Endothelial cell of umbilical vein (primary cell): ENCODE results near the gene TMEM250. TPM values are rescaled to one million over a fixed set of nuclear protein-coding genes. Genes with fewer than 3 reads are reported as not detected.

Source experiments
- BruUV-seq: library from RNA; stranded (reverse); fragments of 400-500 nt; replicated peaks from 2 replicates; lab custom pipeline; 2021; lab: Mats Ljungman, UMichigan
- CTCF ChIA-PET: fragments of 300-600, 350-600 bp; sonication (Branson Sonifier 250); formaldehyde crosslinking; loops from one replicate; lab custom pipeline; 2021; ENCODE audit warnings: antibody characterized with exemption, inconsistent platforms; lab: Charles Lee
- POLR2A ChIA-PET: fragments of 300-600, 350-600 bp; sonication (Branson Sonifier 250); formaldehyde crosslinking; loops from one replicate; lab custom pipeline; 2021; ENCODE audit warnings: antibody characterized with exemption, inconsistent platforms; lab: Charles Lee
- DNase-seq: peaks from one replicate; pipeline ENCODE4 v3.0.0-alpha.2; 2011; ENCODE audit warnings: low read depth, low spot score
- FAIRE-seq: peaks from 2 replicates; lab custom pipeline; 2011; peaks lifted over from hg19 to GRCh38; lab: Jason Lieb, UNC
- H2AFZ ChIP-seq: 2 replicates; pipeline ENCODE4 v1.6.0; 2012; ENCODE audit warnings: low read depth, low read length, control low read depth, inconsistent platforms
- H3K27ac ChIP-seq: 2 replicates; pipeline ENCODE4 v1.5.1; 2011; ENCODE audit warnings: low read depth, mild to moderate bottlenecking, control low read depth, low read length, moderate library complexity; ENCODE audit not compliant: insufficient read depth
- H3K27me3 ChIP-seq, 2 experiments: 2 replicates each; pipeline versions ENCODE4 v1.6.0 to v1.6.1; 2011; ENCODE audit warnings: low read length in 2 of 2, mixed read lengths in 1 of 2; ENCODE audit not compliant: control insufficient read depth in 2 of 2, insufficient read depth in 2 of 2
- H3K36me3 ChIP-seq, 2 experiments: 2 replicates in 1 of 2; 3 replicates in 1 of 2; pipeline ENCODE4 v1.5.1; 2011; ENCODE audit warnings: low read length in 2 of 2, mild to moderate bottlenecking in 1 of 2, moderate library complexity in 1 of 2; ENCODE audit not compliant: control insufficient read depth in 2 of 2, insufficient read depth in 2 of 2; ENCODE audit errors: extremely low read depth in 1 of 2
- H3K4me1 ChIP-seq: 3 replicates; pipeline ENCODE4 v1.5.1; 2011; ENCODE audit warnings: mild to moderate bottlenecking, low read length; ENCODE audit not compliant: control insufficient read depth, insufficient read depth; ENCODE audit errors: extremely low read depth
- H3K4me2 ChIP-seq: 2 replicates; pipeline ENCODE4 v1.6.1; 2011; ENCODE audit warnings: low read length, control low read depth, mixed read lengths; ENCODE audit not compliant: insufficient read depth
- H3K4me3 ChIP-seq, 3 experiments: fragments of 200-600 bp in 1 of 3; sonication (generic), shearing (Covaris generic) in 1 of 3; replicated peaks in 1 of 3; 2 replicates each; pipeline ENCODE4 v1.5.1; 2011 to 2016; ENCODE audit warnings: control low read depth in 3 of 3, low read length in 3 of 3, mild to moderate bottlenecking in 2 of 3, inconsistent platforms in 1 of 3, low read depth in 1 of 3, moderate library complexity in 1 of 3; ENCODE audit not compliant: insufficient read depth in 1 of 3
- H3K79me2 ChIP-seq: 2 replicates; pipeline ENCODE4 v1.6.0; 2012; ENCODE audit warnings: low read length, inconsistent platforms; ENCODE audit not compliant: control insufficient read depth, insufficient read depth
- H3K9ac ChIP-seq: replicated peaks from 2 replicates; pipeline ENCODE3; 2011; ENCODE audit warnings: low read length, control low read depth; ENCODE audit not compliant: insufficient read depth; ENCODE audit errors: extremely low read depth
- H3K9me1 ChIP-seq: replicated peaks from 3 replicates; pipeline ENCODE4 v1.6.0; 2011; ENCODE audit warnings: mild to moderate bottlenecking, low read length; ENCODE audit not compliant: control insufficient read depth, insufficient read depth; ENCODE audit errors: extremely low read depth
- H3K9me3 ChIP-seq: replicated peaks from 2 replicates; pipeline ENCODE4 v1.5.1; 2012; ENCODE audit warnings: low read length, inconsistent platforms; ENCODE audit not compliant: control insufficient read depth, insufficient read depth
- H4K20me1 ChIP-seq: replicated peaks from 2 replicates; pipeline ENCODE3; 2011; ENCODE audit warnings: mild to moderate bottlenecking, low read length; ENCODE audit not compliant: control insufficient read depth, insufficient read depth; ENCODE audit errors: extremely low read depth
- CTCF ChIP-seq, 2 donors: IDR thresholded peaks; 1 replicate in 1 of 2; 2 replicates in 1 of 2; pipeline ENCODE4 v1.5.1; 2011; ENCODE audit warnings: low read length in 2 of 2, mild to moderate bottlenecking in 2 of 2, moderate library complexity in 2 of 2, control low read depth in 1 of 2, inconsistent platforms in 1 of 2, low read depth in 1 of 2; ENCODE audit not compliant: insufficient read depth in 1 of 2; ENCODE audit errors: extremely low read depth in 1 of 2
- MAX ChIP-seq: IDR thresholded peaks from 2 replicates; pipeline ENCODE4 v1.6.1; 2011; ENCODE audit not compliant: insufficient read depth, insufficient read length
- POLR2A ChIP-seq: IDR thresholded peaks from 2 replicates; pipeline ENCODE4 v1.6.1; 2012; ENCODE audit warnings: low read depth, mild to moderate bottlenecking, control low read depth, low read length
- dilution Hi-C: fragments of 300-500 bp; cut with MboI; formaldehyde crosslinking; loops from one replicate; pipeline ENCODE4 v1.15.0; 2019; ENCODE audit warnings: low sequenced_read_pairs; ENCODE audit not compliant: extremely low pct_ligation_motif_present
- intact Hi-C: fragments of 100-400 bp; cut with micrococcal nuclease; formaldehyde crosslinking; loops from one replicate; pipeline ENCODE4 v1.10.0; 2022
- polyA plus RNA-seq, 4 experiments: library from polyadenylated mRNA; depleted of rRNA in 3 of 4; stranded (reverse) in 3 of 4; unstranded in 1 of 4; fragments of >200 nt; gene quantifications; 2 replicates each; pipeline versions ENCODE4 v1.2.1 to v1.2.3, GENCODE V29; 2011 to 2012; ENCODE audit warnings: missing spikeins in 1 of 4
- total RNA-seq: library from RNA; stranded (reverse); gene quantifications from 2 replicates; pipeline ENCODE4 v1.2.3, GENCODE V29; 2021

Gene TMEM250
- total and polyA plus RNA-seq, 2 donors (not counting 3 experiments of a cell fraction or from before 2014, with no cell fraction given) = 24.9 to 49.9 TPM

GRCh38 chr9:136110082-136111061 is 8.3 kb downstream of the TMEM250 start:
- intact Hi-C loops (no loop called here), dilution Hi-C loops (no loop called here)
- H3K4me1 ChIP-seq = peaks cover 13% of the 10 kb centered on the region
- no peak overlapping the region for H3K27ac ChIP-seq
- ChIA-PET CTCF (interaction anchor here (0.9 to 4.1 kb wide), 6 partner anchors 9 to 142 kb away, joined by 3 to 29 read pairs (median 6); no protein-coding TSS in a partner anchor), POLR2A (interaction anchor here (0.7 to 1.2 kb wide), 2 partner anchors 13 to 21 kb away, joined by 4 to 6 read pairs; no protein-coding TSS in a partner anchor)
- no peaks in the 10 kb centered on the region for H3K27me3 ChIP-seq
- no peak overlapping the region for H3K9ac ChIP-seq
- TF ChIP-seq MAX (no peak), CTCF (IDR thresholded peaks at IDR 0.05; ENCODE audit: extremely low read depth in 1 of 2, insufficient read depth in 1 of 2, low read depth in 1 of 2, low read length in 2 of 2) (peak in 1 of 2 donors; percentile 8), POLR2A (no peak)
- no peak overlapping the region for H3K4me3 ChIP-seq
- H4K20me1 ChIP-seq = no peaks in the 10 kb centered on the region
- no peaks in the 10 kb centered on the region for H3K79me2 ChIP-seq
- H3K4me2 ChIP-seq = peak overlapping the region; percentile 54
- H3K9me1 ChIP-seq = no peaks in the 10 kb centered on the region
- FAIRE-seq = peak; percentile 8
- DNase-seq = no peak
- no TSS peak for BruUV-seq
- H2AFZ ChIP-seq = peak overlapping the region; percentile 37
- H3K36me3 ChIP-seq = peaks cover 0 to 4% of the 10 kb centered on the region in 2 experiments
- H3K9me3 ChIP-seq = no peaks in the 10 kb centered on the region
